Measurements from ENCODE around the gene PPFIA4. TPM values are rescaled to one million over a fixed set of nuclear protein-coding genes. Genes with fewer than 3 reads are reported as not detected.
A peak's percentile ranks its signal among the peaks of the same experiment; 100 is the strongest.

PPFIA4 gene
- total and polyA plus RNA-seq, 9 of the 15 experiments (the other 6 are each of a cell fraction or from before 2014, with no cell fraction given) = 0.07 to 12.0 (median 0.70) TPM

DNA sequence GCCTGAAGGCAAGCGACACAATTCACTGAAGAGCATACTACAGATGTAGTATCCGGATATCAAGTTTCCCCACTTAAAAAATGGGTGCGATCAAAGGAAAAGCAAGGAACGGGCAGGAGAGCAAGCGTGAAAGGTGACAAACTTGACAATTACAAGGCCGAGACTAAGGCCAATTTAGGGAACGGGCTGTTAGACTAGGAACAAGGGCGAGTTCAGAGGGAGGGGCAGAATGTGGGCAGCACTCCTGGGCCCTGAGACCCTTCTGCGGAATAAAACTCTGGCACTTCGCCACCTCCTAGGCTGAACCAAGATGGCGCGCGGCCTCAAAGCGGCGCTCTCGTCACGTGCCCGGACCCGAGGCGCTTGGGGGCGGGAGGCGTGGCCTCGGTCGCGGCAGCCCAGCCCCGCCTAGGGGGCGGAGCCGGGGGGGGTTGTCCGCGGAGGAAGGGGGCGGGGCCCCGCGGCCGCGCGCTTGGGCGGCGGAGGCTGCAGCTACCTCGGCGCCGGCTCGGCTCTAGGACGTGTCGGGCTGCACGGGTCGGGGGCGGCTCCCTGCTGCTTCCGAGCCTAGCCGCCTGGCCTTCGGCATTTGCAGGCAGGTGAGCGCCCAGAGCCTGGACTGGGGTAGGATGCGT, at the start of gene PPFIA4 (continued):
- TF ChIP-seq, protein P1, sequence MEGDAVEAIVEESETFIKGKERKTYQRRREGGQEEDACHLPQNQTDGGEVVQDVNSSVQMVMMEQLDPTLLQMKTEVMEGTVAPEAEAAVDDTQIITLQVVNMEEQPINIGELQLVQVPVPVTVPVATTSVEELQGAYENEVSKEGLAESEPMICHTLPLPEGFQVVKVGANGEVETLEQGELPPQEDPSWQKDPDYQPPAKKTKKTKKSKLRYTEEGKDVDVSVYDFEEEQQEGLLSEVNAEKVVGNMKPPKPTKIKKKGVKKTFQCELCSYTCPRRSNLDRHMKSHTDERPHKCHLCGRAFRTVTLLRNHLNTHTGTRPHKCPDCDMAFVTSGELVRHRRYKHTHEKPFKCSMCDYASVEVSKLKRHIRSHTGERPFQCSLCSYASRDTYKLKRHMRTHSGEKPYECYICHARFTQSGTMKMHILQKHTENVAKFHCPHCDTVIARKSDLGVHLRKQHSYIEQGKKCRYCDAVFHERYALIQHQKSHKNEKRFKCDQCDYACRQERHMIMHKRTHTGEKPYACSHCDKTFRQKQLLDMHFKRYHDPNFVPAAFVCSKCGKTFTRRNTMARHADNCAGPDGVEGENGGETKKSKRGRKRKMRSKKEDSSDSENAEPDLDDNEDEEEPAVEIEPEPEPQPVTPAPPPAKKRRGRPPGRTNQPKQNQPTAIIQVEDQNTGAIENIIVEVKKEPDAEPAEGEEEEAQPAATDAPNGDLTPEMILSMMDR (IDR thresholded peaks at IDR 0.05 in 2 of 3, conservative IDR thresholded peaks at IDR 0.05 in 1 of 3; ENCODE audit: insufficient read depth in 2 of 3, low read depth in 1 of 3, low read length in 3 of 3) = peak in 1 of 3 experiments; percentile 25; a peak in 2 of 6 replicates
- TF ChIP-seq FOXA3 (CRISPR knock-in tag; conservative IDR thresholded peaks at IDR 0.05 in 1 of 2, IDR thresholded peaks at IDR 0.05 in 1 of 2) = peak; percentile 40 to 89; a peak in 3 of 4 replicates
- TF ChIP-seq ZNF165 (CRISPR knock-in tag; IDR thresholded peaks at IDR 0.05; ENCODE audit: borderline replicate concordance) = peak; percentile 78; the same call in 1 of the 2 replicates
- no peak for TF ChIP-seq BRCA1 (IDR thresholded peaks at IDR 0.05)
- no peak for TF ChIP-seq BRCA1 (CRISPR knock-in tag; IDR thresholded peaks at IDR 0.05)
- no peak for TF ChIP-seq TAF1 (IDR thresholded peaks at IDR 0.05; ENCODE audit: control insufficient read depth, extremely low read depth, insufficient read depth, low read length, severe bottlenecking)
- TF ChIP-seq MTF1 (CRISPR knock-in tag; IDR thresholded peaks at IDR 0.05; ENCODE audit: borderline replicate concordance) = no peak
- TF ChIP-seq TOE1 (IDR thresholded peaks at IDR 0.05; ENCODE audit: borderline replicate concordance) = peak; percentile 89; the same call in 1 of the 2 replicates
- no peak for TF ChIP-seq TOE1 (CRISPR knock-in tag; IDR thresholded peaks at IDR 0.05; ENCODE audit: borderline replicate concordance, low read depth)
- TF ChIP-seq, protein P2, sequence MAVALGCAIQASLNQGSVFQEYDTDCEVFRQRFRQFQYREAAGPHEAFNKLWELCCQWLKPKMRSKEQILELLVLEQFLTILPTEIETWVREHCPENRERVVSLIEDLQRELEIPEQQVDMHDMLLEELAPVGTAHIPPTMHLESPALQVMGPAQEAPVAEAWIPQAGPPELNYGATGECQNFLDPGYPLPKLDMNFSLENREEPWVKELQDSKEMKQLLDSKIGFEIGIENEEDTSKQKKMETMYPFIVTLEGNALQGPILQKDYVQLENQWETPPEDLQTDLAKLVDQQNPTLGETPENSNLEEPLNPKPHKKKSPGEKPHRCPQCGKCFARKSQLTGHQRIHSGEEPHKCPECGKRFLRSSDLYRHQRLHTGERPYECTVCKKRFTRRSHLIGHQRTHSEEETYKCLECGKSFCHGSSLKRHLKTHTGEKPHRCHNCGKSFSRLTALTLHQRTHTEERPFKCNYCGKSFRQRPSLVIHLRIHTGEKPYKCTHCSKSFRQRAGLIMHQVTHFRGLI (CRISPR knock-in tag; IDR thresholded peaks at IDR 0.05) = peak; percentile 69; the same call in 1 of the 2 replicates
- TF ChIP-seq ZKSCAN3 (CRISPR knock-in tag; IDR thresholded peaks at IDR 0.05) = no peak
- TF ChIP-seq ZFX (CRISPR knock-in tag; IDR thresholded peaks at IDR 0.05) = peak; percentile 83
- no peak for TF ChIP-seq HNRNPUL1 (IDR thresholded peaks at IDR 0.05; ENCODE audit: low read length)
- TF ChIP-seq, protein P3, sequence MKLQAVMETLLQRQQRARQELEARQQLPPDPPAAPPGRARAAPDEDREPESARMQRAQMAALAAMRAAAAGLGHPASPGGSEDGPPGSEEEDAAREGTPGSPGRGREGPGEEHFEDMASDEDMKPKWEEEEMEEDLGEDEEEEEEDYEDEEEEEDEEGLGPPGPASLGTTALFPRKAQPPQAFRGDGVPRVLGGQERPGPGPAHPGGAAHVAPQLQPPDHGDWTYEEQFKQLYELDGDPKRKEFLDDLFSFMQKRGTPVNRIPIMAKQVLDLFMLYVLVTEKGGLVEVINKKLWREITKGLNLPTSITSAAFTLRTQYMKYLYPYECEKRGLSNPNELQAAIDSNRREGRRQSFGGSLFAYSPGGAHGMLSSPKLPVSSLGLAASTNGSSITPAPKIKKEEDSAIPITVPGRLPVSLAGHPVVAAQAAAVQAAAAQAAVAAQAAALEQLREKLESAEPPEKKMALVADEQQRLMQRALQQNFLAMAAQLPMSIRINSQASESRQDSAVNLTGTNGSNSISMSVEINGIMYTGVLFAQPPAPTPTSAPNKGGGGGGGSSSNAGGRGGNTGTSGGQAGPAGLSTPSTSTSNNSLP (IDR thresholded peaks at IDR 0.05; ENCODE audit: borderline replicate concordance, low read depth, low read length) = no peak
- TF ChIP-seq PURB (CRISPR knock-in tag; IDR thresholded peaks at IDR 0.05; ENCODE audit: low read depth) = no peak
- TF ChIP-seq, protein P4, sequence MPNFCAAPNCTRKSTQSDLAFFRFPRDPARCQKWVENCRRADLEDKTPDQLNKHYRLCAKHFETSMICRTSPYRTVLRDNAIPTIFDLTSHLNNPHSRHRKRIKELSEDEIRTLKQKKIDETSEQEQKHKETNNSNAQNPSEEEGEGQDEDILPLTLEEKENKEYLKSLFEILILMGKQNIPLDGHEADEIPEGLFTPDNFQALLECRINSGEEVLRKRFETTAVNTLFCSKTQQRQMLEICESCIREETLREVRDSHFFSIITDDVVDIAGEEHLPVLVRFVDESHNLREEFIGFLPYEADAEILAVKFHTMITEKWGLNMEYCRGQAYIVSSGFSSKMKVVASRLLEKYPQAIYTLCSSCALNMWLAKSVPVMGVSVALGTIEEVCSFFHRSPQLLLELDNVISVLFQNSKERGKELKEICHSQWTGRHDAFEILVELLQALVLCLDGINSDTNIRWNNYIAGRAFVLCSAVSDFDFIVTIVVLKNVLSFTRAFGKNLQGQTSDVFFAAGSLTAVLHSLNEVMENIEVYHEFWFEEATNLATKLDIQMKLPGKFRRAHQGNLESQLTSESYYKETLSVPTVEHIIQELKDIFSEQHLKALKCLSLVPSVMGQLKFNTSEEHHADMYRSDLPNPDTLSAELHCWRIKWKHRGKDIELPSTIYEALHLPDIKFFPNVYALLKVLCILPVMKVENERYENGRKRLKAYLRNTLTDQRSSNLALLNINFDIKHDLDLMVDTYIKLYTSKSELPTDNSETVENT (CRISPR knock-in tag; IDR thresholded peaks at IDR 0.05) = no peak
- TF ChIP-seq CBX8 (IDR thresholded peaks at IDR 0.05; ENCODE audit: borderline replicate concordance, extremely low read depth, low read depth, low read length, poor library complexity, severe bottlenecking) = no peak
- peak; percentile 98 for TF ChIP-seq ZNF584 (CRISPR knock-in tag; IDR thresholded peaks at IDR 0.05; ENCODE audit: low read depth)
- TF ChIP-seq ZNF668 (CRISPR knock-in tag; IDR thresholded peaks at IDR 0.05) = peak; percentile 93
